ENCODE data around the gene SLC25A43.

- TF ChIP-seq POLR2A (IDR thresholded peaks at IDR 0.05) (no peak), CTCF (IDR thresholded peaks at IDR 0.05 in 4 of 5, conservative IDR thresholded peaks at IDR 0.05 in 1 of 5) (no peak)
Measured at GRCh38 chrX:119417376-119417775, 18.2 kb downstream of the SLC25A43 start.

Measured in gastrocnemius medialis (tissue), 4 donors.